NCI-H1930 (cell line): ENCODE measurements around the gene ZNF202.

ENCODE experiments used
- DNase-seq, 2 experiments: peaks; one replicate each; lab custom pipeline; 2025; lab: John Stamatoyannopoulos, UW

Gene ZNF202

GRCh38 chr11:123682696-123683410, 58.6 kb downstream of the ZNF202 start:
- no peak for DNase-seq

GRCh38 chr11:123681030-123681429, 60.4 kb downstream of the ZNF202 start:
- no peak for DNase-seq

- no peak for DNase-seq
These were observed 63.2 kb downstream of the ZNF202 start for GRCh38 chr11:123678246-123678645.

GRCh38 chr11:123677510-123677909, 64.0 kb downstream of the ZNF202 start:
- DNase-seq = no peak

- DNase-seq = no peak
These were observed 67.2 kb downstream of the ZNF202 start for GRCh38 chr11:123674297-123674696.
